SU-DHL-6 (cell line): ENCODE data around the gene EXOC6B.

Experiments used
- CTCF ChIP-seq: fragments of 200-600 bp; sonication (generic); IDR thresholded peaks from one replicate; pipeline ENCODE4 v1.5.1; 2017; ENCODE audit warnings: antibody characterized with exemption, mild to moderate bottlenecking, low read length, moderate library complexity; ENCODE audit not compliant: insufficient read depth, poor library complexity, severe bottlenecking
- EZH2phosphoT487 ChIP-seq: fragments of 200-600 bp; sonication (generic), shearing (Covaris generic); conservative IDR thresholded peaks from 2 replicates; pipeline ENCODE4 v1.6.1; 2018; ENCODE audit warnings: mild to moderate bottlenecking, antibody characterized with exemption, low read length, moderate library complexity, mixed read lengths

GRCh38 chr2:72813841-72814240 lies 12.0 kb downstream of the EXOC6B start:
- no peak for TF ChIP-seq CTCF
- no peak for TF ChIP-seq EZH2phosphoT487
